ENCODE data around the gene PPT2. TPM values are rescaled to one million over a fixed set of nuclear protein-coding genes. Genes with fewer than 3 reads are reported as not detected.

The PPT2 gene
- total RNA-seq, 1 experiment from 2014 or later: 30.0 TPM

Small RNA genes within 50 kb of the gene (microRNA-seq; reads per million reads assigned to microRNA genes)
- gene MIR6721 (ENCODE audit: borderline number of aligned reads) (12.6 reads per million, percentile 31 among the genes with 10 or more reads in this experiment), gene MIR6833 (ENCODE audit: borderline number of aligned reads) (not detected)

Other genes starting within 250 kb of the PPT2 start
- 1.3 TPM in 3 replicates for gene C2, start 226.4 kb upstream of the PPT2 start, total RNA-seq (2021)
- 1.4 to 2.7 TPM (median 1.4 TPM) in 3 replicates for gene CFB, start 208.0 kb upstream of the PPT2 start, total RNA-seq (2021)
- gene NELFE, start 195.2 kb upstream of the PPT2 start, total RNA-seq (2021): 73.8 to 88.7 TPM (median 79.0 TPM) in 3 replicates
- gene SKIC2, start 195.0 kb upstream of the PPT2 start, total RNA-seq (2021): 80.0 to 84.0 TPM (median 81.8 TPM) in 3 replicates
- gene DXO, start 182.0 kb upstream of the PPT2 start, total RNA-seq (2021): 13.8 to 16.5 TPM (median 15.7 TPM) in 3 replicates
- gene C4A, start 172.1 kb upstream of the PPT2 start, total RNA-seq (2021): 3.8 to 5.2 TPM (median 4.2 TPM) in 3 replicates
- gene C4B, start 139.3 kb upstream of the PPT2 start, total RNA-seq (2021): 3.7 to 5.1 TPM (median 5.0 TPM) in 3 replicates
- 1.2 to 1.5 TPM (median 1.4 TPM) in 3 replicates for gene CYP21A2, start 115.7 kb upstream of the PPT2 start, total RNA-seq (2021)
- gene TNXB, start 44.8 kb upstream of the PPT2 start, total RNA-seq (2021): 6.4 to 10.9 TPM (median 9.0 TPM) in 3 replicates
- 46.1 to 49.1 TPM (median 47.5 TPM) in 3 replicates for gene ATF6B, start 25.9 kb upstream of the PPT2 start, total RNA-seq (2021)
- 8.2 to 9.0 TPM (median 8.4 TPM) in 3 replicates for gene FKBPL, start 23.9 kb upstream of the PPT2 start, total RNA-seq (2021)
- 1.4 to 2.2 TPM (median 1.6 TPM) in 3 replicates for gene PRRT1, start 2.2 kb upstream of the PPT2 start, total RNA-seq (2021)
- 15.7 to 17.5 TPM (median 17.4 TPM) in 3 replicates for gene EGFL8, start 10.5 kb downstream of the PPT2 start, total RNA-seq (2021)
- gene AGPAT1, start 21.9 kb downstream of the PPT2 start, total RNA-seq (2021): 84.5 to 88.9 TPM (median 87.5 TPM) in 3 replicates
- gene RNF5, start 24.3 kb downstream of the PPT2 start, total RNA-seq (2021): 108 to 114 TPM (median 111 TPM) in 3 replicates
- gene AGER, start 30.1 kb downstream of the PPT2 start, total RNA-seq (2021): 17.7 to 20.0 TPM (median 18.1 TPM) in 3 replicates
- gene PBX2, start 36.1 kb downstream of the PPT2 start, total RNA-seq (2021): 130 to 165 TPM (median 150 TPM) in 3 replicates
- 10.0 to 14.0 TPM (median 13.1 TPM) in 3 replicates for gene GPSM3, start 38.5 kb downstream of the PPT2 start, total RNA-seq (2021)
- 2.4 to 2.6 TPM (median 2.6 TPM) in 3 replicates for gene NOTCH4, start 69.9 kb downstream of the PPT2 start, total RNA-seq (2021)
- gene TSBP1, start 217.8 kb downstream of the PPT2 start, total RNA-seq (2021): not detected in 3 replicates

All from WTC11 (cell line).